Activated T-cell treated with anti-CD3 and anti-CD28 coated beads, Interleukin-2, amount 50 U/mL, for 4 hours (primary cell): ENCODE results near the gene PREB. TPM values are rescaled to one million over a fixed set of nuclear protein-coding genes. Genes with fewer than 3 reads are reported as not detected.

Source experiments
- ATAC-seq, 2 donors: fragments of 200-7000 bp; cut with Tn5 transposase; one replicate each; pipeline ENCODE4 v1.10.0; 2021
- DNase-seq: peaks from one replicate; pipeline ENCODE4 v3.0.0-alpha.2; 2020
- H3K27me3 Mint-ChIP-seq: one replicate; pipeline ENCODE4 v1.8.0; 2021; ENCODE audit warnings: low read depth, mixed read lengths
- H3K36me3 Mint-ChIP-seq: one replicate; pipeline ENCODE4 v1.8.0; 2022; ENCODE audit warnings: mixed read lengths; ENCODE audit not compliant: insufficient read depth
- H3K4me1 Mint-ChIP-seq: one replicate; pipeline ENCODE4 v1.8.0; 2021; ENCODE audit warnings: low read depth, mixed read lengths
- H3K4me3 Mint-ChIP-seq: one replicate; pipeline ENCODE4 v1.8.0; 2021; ENCODE audit warnings: mild to moderate bottlenecking, moderate library complexity, mixed read lengths
- H3K9me3 Mint-ChIP-seq: one replicate; pipeline ENCODE4 v1.8.0; 2021; ENCODE audit warnings: mixed read lengths
- total RNA-seq, 3 donors: library from RNA; stranded (reverse); gene quantifications; one replicate each; pipeline ENCODE4 v1.2.1, GENCODE V29; 2021

PREB gene
- total RNA-seq, 3 donors from 2014 or later: 98.0 to 119 (median 106) TPM

DNA sequence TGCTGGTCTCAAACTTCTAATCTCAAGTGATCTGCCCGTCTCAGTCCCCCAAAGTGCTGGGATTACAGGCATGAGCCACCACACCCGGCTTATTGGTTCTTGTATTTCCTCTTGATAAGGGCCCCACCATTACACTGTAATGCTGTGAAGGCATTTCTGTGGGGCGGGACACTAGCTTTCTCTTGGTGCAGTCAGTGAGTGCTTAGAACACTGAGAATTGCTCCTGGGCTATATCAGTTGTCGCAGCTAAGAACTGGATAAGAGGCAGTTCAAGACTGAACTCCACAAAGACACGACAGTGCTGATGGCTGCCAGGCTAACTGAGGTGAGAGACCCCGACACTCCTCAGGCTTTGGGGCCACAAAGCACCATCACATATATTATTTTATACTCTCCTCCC is 45.8 kb downstream of the PREB start:
- Mint-ChIP-seq H3K36me3 (no peaks in the 10 kb centered on the region), H3K4me1 (peaks cover 10% of the 10 kb centered on the region), H3K9me3 (no peaks in the 10 kb centered on the region), H3K27me3 (no peaks in the 10 kb centered on the region), H3K4me3 (no peak overlapping the region)
- ATAC-seq: no peak
- no peak for DNase-seq

DNA sequence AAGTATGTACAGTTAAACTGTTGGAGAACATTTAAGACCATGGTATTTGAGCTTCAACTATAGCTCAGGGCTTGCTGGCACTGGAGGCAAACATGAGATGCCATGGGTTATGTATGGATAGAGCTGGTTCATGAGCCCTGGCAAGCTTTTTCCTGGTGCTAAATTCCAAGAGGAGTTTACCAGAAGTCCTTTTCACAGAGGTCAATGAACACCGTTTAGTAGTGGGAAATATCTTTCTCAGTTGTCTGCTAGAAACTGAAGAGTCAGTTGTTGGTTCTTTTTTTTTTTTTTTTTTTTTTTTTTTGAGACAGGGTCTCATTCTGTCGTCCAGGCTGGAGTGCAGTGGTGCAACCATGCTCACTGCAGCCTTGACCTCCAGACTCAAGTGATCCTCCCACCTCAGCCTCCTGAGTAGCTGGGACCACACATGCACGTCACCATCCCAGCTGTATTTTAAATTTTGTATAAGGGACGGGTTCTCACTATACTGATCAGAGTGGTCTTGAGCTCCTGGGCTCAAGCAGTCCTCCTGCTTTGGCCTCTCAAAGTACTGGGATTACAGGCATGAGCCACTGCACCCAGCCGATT is 46.5 kb downstream of the PREB start:
- no peak for ATAC-seq
- no peak for DNase-seq
- H3K27me3 Mint-ChIP-seq: no peaks in the 10 kb centered on the region
- H3K4me3 Mint-ChIP-seq: peak overlapping the region; percentile 29
- no peaks in the 10 kb centered on the region for H3K9me3 Mint-ChIP-seq
- H3K4me1 Mint-ChIP-seq: peaks cover 10% of the 10 kb centered on the region
- no peaks in the 10 kb centered on the region for H3K36me3 Mint-ChIP-seq

DNA sequence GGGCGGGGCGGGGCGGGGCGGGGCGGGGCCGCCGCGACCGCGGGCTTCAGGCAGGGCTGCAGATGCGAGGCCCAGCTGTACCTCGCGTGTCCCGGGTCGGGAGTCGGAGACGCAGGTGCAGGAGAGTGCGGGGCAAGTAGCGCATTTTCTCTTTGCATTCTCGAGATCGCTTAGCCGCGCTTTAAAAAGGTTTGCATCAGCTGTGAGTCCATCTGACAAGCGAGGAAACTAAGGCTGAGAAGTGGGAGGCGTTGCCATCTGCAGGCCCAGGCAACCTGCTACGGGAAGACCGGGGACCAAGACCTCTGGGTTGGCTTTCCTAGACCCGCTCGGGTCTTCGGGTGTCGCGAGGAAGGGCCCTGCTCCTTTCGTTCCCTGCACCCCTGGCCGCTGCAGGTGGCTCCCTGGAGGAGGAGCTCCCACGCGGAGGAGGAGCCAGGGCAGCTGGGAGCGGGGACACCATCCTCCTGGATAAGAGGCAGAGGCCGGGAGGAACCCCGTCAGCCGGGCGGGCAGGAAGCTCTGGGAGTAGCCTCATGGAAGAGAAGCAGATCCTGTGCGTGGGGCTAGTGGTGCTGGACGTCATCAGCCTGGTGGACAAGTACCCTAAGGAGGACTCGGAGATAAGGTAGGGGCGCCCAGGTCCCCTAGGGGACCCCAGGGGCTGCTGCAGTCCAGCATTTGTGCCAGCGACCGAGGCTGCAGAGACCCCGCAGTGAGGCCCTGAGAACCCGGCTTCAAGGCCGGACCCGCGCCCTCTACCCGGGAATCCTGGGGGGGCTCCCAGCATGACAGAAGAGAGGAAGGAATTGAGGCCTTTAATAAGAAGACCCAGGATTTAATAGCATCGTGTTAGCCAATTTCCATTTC is 47.5 kb downstream of the PREB start, which contains the start of gene KHK:
Gene KHK, plus strand, starts transcription at position 49 of the 870 bp plus-strand sequence. Its CDS starts 488 bp downstream, at position 537.
- no peaks in the 10 kb centered on the region for H3K9me3 Mint-ChIP-seq
- H3K27me3 Mint-ChIP-seq: no peaks in the 10 kb centered on the region
- H3K4me1 Mint-ChIP-seq: peaks cover 10% of the 10 kb centered on the region
- peak; percentile 0 to 1 for ATAC-seq
- peak within 1 kb of the TSS; percentile 82 for H3K4me3 Mint-ChIP-seq
- H3K36me3 Mint-ChIP-seq: no peaks in the 10 kb centered on the region
- DNase-seq: no peak

DNA sequence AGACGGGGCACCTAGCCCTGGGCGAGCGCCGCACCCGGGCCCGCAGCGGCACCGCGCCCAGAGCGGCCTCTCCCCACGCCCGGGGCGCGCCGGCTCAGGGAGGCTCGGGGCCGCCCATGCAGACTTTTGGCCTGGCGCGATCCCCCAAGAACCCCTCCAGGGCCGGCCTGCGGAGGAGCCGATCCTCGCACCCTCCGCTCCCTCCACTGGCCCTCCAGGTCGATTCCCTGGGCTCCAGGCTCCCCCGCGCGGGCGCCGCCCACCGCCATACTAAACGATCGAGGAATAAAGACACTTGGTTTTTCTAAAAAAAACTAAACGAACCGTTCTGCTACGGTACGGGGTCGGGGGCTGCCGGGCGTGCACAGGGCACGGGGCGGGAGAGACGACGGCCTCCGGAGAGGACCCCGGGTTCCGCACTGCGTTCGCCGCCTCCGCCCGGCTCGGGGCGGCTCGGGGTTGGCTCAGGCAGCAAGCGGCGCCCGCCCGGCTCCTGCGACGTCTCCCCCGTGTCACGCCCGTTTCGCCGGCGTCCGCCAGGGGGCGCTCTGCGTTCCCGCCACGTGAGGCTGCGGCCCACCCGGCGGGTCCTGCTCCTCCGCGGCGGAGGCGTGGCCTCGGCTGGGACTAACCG is 48.2 kb downstream of the PREB start:
- peak overlapping the region; percentile 82 for H3K4me3 Mint-ChIP-seq
- ATAC-seq (peak; percentile 95 to 96), DNase-seq (peak; percentile 98)
- H3K27me3 Mint-ChIP-seq: no peaks in the 10 kb centered on the region
- H3K9me3 Mint-ChIP-seq: no peaks in the 10 kb centered on the region
- peaks cover 16% of the 10 kb centered on the region for H3K4me1 Mint-ChIP-seq
- H3K36me3 Mint-ChIP-seq: no peaks in the 10 kb centered on the region

DNA sequence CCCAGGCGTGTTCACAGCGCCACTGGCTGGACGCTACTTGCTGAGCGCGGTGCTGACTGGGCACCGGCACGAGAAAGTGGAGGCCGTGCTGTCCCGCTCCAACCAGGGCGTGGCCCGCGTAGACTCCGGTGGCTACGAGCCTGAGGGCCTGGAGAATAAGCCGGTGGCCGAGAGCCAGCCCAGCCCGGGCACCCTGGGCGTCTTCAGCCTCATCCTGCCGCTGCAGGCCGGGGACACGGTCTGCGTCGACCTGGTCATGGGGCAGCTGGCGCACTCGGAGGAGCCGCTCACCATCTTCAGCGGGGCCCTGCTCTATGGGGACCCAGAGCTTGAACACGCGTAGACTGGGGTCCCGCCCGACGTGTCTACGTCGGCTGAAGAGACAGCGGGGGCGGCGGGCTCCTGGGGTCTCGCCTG is 48.8 kb downstream of the PREB start:
- Mint-ChIP-seq H3K36me3 (no peaks in the 10 kb centered on the region), H3K27me3 (no peaks in the 10 kb centered on the region), H3K4me3 (peak overlapping the region; percentile 82), H3K9me3 (no peaks in the 10 kb centered on the region), H3K4me1 (peaks cover 21% of the 10 kb centered on the region)
- peak; percentile 0 to 1 for ATAC-seq
- DNase-seq: peak; percentile 25

DNA sequence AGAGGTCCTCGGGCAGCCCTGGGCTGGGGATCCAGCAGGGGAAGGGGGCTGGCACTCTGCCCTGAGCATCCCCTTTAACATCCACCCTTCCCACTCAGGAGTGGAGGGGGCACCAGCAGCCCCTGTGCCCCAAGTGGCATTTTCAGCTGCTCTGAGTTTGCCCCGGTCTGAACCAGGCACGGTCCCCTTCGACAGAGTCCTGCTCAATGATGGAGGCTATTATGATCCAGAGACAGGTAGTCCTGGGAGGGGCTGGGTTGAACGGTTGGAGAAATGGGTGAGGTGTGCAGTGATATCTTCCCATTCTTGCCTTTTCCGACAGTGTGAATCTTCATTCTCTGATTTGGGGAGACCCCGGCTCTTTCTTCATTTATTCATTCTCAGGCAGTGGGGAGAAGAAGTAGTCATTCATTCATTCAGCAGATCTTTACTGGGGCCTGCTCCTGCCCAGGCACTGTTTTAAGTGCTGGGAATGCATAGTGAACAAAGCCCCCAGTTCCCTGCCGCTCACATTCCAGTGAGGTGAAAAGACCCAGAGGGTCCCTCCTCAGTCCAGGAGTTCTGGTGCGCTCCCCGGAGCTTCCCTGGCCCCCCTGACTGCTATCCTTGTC is 49.3 kb downstream of the PREB start:
- Mint-ChIP-seq H3K4me3 (peak overlapping the region; percentile 82), H3K4me1 (peaks cover 24% of the 10 kb centered on the region), H3K36me3 (no peaks in the 10 kb centered on the region), H3K27me3 (no peaks in the 10 kb centered on the region), H3K9me3 (no peaks in the 10 kb centered on the region)
- DNase-seq (no peak), ATAC-seq (no peak)

DNA sequence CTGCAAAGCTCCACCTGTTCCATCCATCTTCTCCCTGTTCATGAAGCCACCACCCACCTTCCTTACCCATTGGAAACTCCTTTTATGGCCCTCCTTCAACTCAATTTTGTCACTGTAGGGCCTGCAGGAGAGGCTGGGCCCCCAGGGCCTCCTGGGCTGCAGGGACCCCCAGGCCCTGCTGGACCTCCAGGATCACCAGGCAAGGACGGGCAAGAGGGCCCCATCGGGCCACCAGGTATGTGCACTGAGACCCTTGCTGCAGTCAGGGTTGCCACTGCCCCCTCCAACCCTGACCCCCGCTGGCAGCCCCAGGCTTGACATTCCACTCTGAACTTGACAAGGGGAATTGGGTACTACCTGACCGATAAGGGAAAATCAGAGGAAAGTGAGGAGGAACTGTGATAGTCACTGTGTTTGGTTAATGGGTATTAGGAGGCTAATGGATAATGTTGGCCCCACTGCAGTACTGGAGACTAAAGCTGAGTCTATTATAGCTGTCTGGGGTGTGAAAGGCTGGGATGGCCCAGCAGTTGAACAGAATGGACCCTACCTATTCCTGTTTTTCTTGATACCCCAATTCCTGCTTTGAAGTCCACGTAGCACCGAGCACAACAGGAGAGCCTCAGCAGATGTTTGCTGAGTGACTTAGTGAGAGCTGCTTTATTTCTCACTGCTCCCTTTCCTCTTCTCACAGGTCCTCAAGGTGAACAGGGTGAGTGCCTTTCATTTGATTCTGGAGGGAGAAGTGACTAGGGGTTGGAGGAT is 50.0 kb downstream of the PREB start:
- H3K36me3 Mint-ChIP-seq: no peaks in the 10 kb centered on the region
- no peaks in the 10 kb centered on the region for H3K27me3 Mint-ChIP-seq
- DNase-seq (no peak), ATAC-seq (no peak)
- H3K9me3 Mint-ChIP-seq: no peaks in the 10 kb centered on the region
- no peak overlapping the region for H3K4me3 Mint-ChIP-seq
- H3K4me1 Mint-ChIP-seq: peaks cover 27% of the 10 kb centered on the region

DNA sequence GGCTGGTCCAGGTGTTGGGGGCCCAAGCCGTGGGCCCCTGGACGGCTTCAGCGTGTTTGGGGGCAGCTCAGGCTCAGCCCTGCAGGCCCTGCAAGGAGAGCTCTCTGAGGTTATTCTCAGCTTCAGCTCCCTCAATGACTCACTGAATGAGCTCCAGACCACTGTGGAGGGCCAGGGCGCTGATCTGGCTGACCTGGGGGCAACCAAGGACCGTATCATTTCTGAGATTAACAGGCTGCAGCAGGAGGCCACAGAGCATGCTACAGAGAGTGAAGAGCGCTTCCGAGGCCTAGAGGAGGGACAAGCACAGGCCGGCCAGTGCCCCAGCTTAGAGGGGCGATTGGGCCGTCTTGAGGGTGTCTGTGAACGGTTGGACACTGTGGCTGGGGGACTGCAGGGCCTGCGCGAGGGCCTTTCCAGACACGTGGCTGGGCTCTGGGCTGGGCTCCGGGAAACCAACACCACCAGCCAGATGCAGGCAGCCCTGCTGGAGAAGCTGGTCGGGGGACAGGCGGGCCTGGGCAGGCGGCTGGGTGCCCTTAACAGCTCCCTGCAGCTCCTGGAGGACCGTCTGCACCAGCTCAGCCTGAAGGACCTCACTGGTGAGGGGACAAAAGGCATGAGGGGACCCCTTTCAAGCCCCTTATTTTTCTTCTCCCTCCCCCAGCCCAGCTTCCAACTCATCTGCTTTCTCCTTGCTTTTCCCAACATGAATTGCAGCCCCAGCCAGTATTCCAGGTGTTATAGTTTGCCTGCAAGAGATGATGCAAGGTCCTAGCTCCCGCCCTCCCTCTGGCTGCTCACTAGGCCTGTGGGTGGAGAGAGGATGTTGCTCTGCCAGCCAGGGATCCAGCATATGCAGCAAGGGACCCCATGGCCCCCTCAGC is 50.8 kb downstream of the PREB start:
- DNase-seq (no peak), ATAC-seq (no peak)
- Mint-ChIP-seq H3K4me1 (peaks cover 27% of the 10 kb centered on the region), H3K36me3 (no peaks in the 10 kb centered on the region), H3K4me3 (no peak overlapping the region), H3K27me3 (no peaks in the 10 kb centered on the region), H3K9me3 (no peaks in the 10 kb centered on the region)

DNA sequence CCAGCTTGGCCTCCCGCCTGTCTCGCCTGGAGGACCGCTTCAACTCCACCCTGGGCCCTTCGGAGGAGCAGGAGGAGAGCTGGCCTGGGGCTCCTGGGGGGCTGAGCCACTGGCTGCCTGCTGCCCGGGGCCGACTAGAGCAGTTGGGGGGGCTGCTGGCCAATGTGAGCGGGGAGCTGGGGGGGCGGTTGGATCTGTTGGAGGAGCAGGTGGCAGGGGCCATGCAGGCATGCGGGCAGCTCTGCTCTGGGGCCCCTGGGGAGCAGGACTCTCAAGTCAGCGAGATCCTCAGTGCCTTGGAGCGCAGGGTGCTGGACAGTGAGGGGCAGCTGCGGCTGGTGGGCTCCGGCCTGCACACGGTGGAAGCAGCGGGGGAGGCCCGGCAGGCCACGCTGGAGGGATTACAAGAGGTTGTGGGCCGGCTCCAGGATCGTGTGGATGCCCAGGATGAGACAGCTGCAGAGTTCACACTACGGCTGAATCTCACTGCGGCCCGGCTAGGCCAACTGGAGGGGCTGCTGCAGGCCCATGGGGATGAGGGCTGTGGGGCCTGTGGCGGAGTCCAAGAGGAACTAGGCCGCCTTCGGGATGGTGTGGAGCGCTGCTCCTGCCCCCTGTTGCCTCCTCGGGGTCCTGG is 51.5 kb downstream of the PREB start:
- ATAC-seq: no peak
- H3K27me3 Mint-ChIP-seq: no peaks in the 10 kb centered on the region
- no peaks in the 10 kb centered on the region for H3K36me3 Mint-ChIP-seq
- no peak for DNase-seq
- H3K9me3 Mint-ChIP-seq: no peaks in the 10 kb centered on the region
- H3K4me3 Mint-ChIP-seq: no peak overlapping the region
- H3K4me1 Mint-ChIP-seq: peaks cover 27% of the 10 kb centered on the region

DNA sequence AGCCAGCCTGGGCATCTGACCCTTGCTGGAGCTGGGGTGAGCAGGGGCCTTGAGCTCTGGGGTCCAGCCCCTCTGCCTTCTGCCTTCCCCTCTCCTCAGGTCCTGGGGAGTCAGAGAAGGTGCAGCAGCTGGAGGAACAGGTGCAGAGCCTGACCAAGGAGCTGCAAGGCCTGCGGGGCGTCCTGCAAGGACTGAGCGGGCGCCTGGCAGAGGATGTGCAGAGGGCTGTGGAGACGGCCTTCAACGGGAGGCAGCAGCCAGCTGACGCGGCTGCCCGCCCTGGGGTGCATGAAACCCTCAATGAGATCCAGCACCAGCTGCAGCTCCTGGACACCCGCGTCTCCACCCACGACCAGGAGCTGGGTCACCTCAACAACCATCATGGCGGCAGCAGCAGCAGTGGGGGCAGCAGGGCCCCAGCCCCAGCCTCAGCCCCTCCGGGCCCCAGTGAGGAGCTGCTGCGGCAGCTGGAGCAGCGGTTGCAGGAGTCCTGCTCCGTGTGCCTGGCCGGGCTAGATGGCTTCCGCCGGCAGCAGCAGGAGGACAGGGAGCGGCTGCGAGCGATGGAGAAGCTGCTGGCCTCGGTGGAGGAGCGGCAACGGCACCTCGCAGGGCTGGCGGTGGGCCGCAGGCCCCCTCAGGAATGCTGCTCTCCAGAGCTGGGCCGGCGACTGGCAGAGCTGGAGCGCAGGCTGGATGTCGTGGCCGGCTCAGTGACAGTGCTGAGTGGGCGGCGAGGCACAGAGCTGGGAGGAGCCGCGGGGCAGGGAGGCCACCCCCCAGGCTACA is 52.3 kb downstream of the PREB start:
- no peak overlapping the region for H3K4me3 Mint-ChIP-seq
- peaks cover 26% of the 10 kb centered on the region for H3K4me1 Mint-ChIP-seq
- H3K9me3 Mint-ChIP-seq: no peaks in the 10 kb centered on the region
- DNase-seq: no peak
- no peaks in the 10 kb centered on the region for H3K36me3 Mint-ChIP-seq
- no peaks in the 10 kb centered on the region for H3K27me3 Mint-ChIP-seq
- ATAC-seq: no peak
